Renal pelvis (tissue), 4 donors: ENCODE results near the gene IRF2. TPM values are rescaled to one million over a fixed set of nuclear protein-coding genes. Genes with fewer than 3 reads are reported as not detected.
A peak's percentile ranks its signal among the peaks of the same experiment; 100 is the strongest.
"Not testable (repeated sequence)": the region's sequence is repeated elsewhere in the genome, so short reads cannot be mapped to it uniquely, and the experiment has no call there.

Experiments
- DNase-seq: peaks from one replicate; pipeline ENCODE4 v3.0.0-alpha.2; 2013
- polyA plus RNA-seq, 3 donors: library from polyadenylated mRNA; unstranded; fragments of 120-200 nt; gene quantifications; one replicate each; pipeline ENCODE4 v1.2.1, GENCODE V29; 2013; ENCODE audit not compliant: insufficient read length in 3 of 3

Gene IRF2
- polyA plus RNA-seq, 3 donors, result 31.3 to 33.5 (median 33.1) TPM

GRCh38 chr4:184348311-184349233 lies 125.8 kb downstream of the IRF2 start:
- DNase-seq, result no peak

GRCh38 chr4:184347251-184348239 lies 126.8 kb downstream of the IRF2 start:
- DNase-seq, result peak; percentile 66

GRCh38 chr4:184346682-184347081 lies 127.7 kb downstream of the IRF2 start:
- DNase-seq, result no peak

- DNase-seq, result not testable (repeated sequence)
Observed at GRCh38 chr4:184346273-184346672, 128.1 kb downstream of the IRF2 start.

- no peak for DNase-seq
Observed at GRCh38 chr4:184345573-184345922, 128.8 kb downstream of the IRF2 start.

- DNase-seq, result no peak
Observed at GRCh38 chr4:184344899-184345572, 129.3 kb downstream of the IRF2 start.

- DNase-seq, result no peak
Observed at GRCh38 chr4:184344435-184344834, 129.9 kb downstream of the IRF2 start.

GRCh38 chr4:184343502-184344177 lies 130.7 kb downstream of the IRF2 start:
- DNase-seq, result peak; percentile 80

GRCh38 chr4:184342857-184343237 lies 131.5 kb downstream of the IRF2 start:
- not testable (repeated sequence) for DNase-seq

- no peak for DNase-seq
Observed at GRCh38 chr4:184342167-184342856, 132.0 kb downstream of the IRF2 start.

- not testable (repeated sequence) for DNase-seq
Observed at GRCh38 chr4:184339398-184340193, 134.8 kb downstream of the IRF2 start.

- no peak for DNase-seq
Observed at GRCh38 chr4:184337907-184338306, 136.4 kb downstream of the IRF2 start.

Other genes starting within 250 kb of the IRF2 start
- 10 to 100 TPM; 30.8 to 32.5 (median 32.4) TPM for gene CASP3, start 174.9 kb upstream of the IRF2 start, polyA plus RNA-seq
- gene PRIMPOL, start 175.2 kb upstream of the IRF2 start, polyA plus RNA-seq, result 10 to 100 TPM; 23.4 to 36.5 (median 36.3) TPM